Measurements from ENCODE around the gene RCVRN. TPM values are rescaled to one million over a fixed set of nuclear protein-coding genes. Genes with fewer than 3 reads are reported as not detected.

Gene RCVRN
- 0.06 TPM in 1 of 2 replicates, not detected in the other for total RNA-seq (2014; rRNA removed; shearing (Covaris generic))

DNA sequence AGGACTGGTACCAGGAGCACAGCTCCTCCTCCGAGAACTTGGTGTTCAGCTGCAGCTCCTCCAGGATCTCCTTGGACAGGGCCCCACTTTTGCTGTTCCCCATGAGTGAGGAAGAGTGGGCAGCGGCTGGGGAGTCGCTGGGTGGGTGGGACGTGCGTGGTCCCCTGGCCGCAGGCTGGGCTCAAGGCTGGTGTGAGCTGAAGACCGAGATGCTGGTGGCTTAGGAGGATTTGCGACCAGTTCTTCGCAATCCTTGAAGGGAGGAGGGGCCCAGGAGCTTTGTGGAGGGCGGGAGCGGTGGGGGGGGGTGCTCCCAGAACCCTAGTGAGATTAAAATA is at the start of gene RCVRN:
TSS of gene RCVRN (minus strand) at position 194 of the 338 bp plus-strand sequence. CDS start at position 103, 91 bp downstream.
- H3K27ac ChIP-seq: no peak within 1 kb of the TSS
- no peak for DNase-seq
- H3K36me3 ChIP-seq: no peaks in the 10 kb centered on the region
- H3K4me1 ChIP-seq: no peaks in the 10 kb centered on the region
- H3K4me3 ChIP-seq: no peak within 1 kb of the TSS
- no peaks in the 10 kb centered on the region for H3K9me3 ChIP-seq (replicated peaks)
- no peaks in the 10 kb centered on the region for H3K27me3 ChIP-seq

DNA sequence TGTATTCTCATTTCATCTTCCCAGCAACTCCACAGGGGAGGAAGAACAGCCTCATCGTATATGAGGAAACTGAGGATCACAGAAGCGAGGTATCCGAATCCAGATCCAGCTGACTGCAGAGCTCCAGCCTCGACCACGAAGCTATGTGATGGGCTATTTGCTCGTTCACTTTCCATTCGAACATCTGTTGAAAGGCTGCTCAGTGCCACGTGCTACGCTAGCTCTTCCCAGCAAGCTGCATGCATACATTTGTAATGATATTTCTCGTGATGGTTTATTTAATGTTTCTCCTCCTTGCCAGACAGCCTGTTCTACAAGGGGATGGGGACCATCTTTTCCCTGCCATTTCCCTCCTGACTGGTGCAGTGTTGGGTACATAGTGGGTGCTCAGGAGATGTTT is 48.4 kb upstream of the RCVRN start:
- DNase-seq: no peak
- Histone ChIP-seq H3K4me3 (no peak overlapping the region), H3K4me1 (no peaks in the 10 kb centered on the region), H3K9me3 (replicated peaks) (no peaks in the 10 kb centered on the region), H3K36me3 (no peaks in the 10 kb centered on the region), H3K27ac (no peak overlapping the region), H3K27me3 (no peaks in the 10 kb centered on the region)

- no peak for DNase-seq
Observed at GRCh38 chr17:9951803-9952202, 46.7 kb upstream of the RCVRN start.

GRCh38 chr17:9948928-9949327 is 43.9 kb upstream of the RCVRN start:
- Histone ChIP-seq H3K4me1 (no peaks in the 10 kb centered on the region), H3K4me3 (no peak overlapping the region), H3K27ac (no peak overlapping the region), H3K36me3 (no peaks in the 10 kb centered on the region), H3K9me3 (replicated peaks) (no peaks in the 10 kb centered on the region), H3K27me3 (no peaks in the 10 kb centered on the region)
- DNase-seq: no peak

More at GRCh38 chr17:9951803-9952202, 46.7 kb upstream of the RCVRN start:
- Histone ChIP-seq H3K27me3 (no peaks in the 10 kb centered on the region), H3K36me3 (no peaks in the 10 kb centered on the region), H3K4me3 (no peak overlapping the region), H3K4me1 (no peaks in the 10 kb centered on the region), H3K27ac (no peak overlapping the region), H3K9me3 (replicated peaks) (no peaks in the 10 kb centered on the region)

GRCh38 chr17:9944704-9945103 is 39.6 kb upstream of the RCVRN start:
- no peak overlapping the region for H3K4me3 ChIP-seq
- H3K36me3 ChIP-seq: no peaks in the 10 kb centered on the region
- DNase-seq: no peak
- no peaks in the 10 kb centered on the region for H3K9me3 ChIP-seq (replicated peaks)
- no peaks in the 10 kb centered on the region for H3K27me3 ChIP-seq
- H3K4me1 ChIP-seq: no peaks in the 10 kb centered on the region
- no peak overlapping the region for H3K27ac ChIP-seq

- H3K4me1 ChIP-seq: no peaks in the 10 kb centered on the region
- DNase-seq: no peak
Observed at GRCh38 chr17:9943343-9943742, 38.3 kb upstream of the RCVRN start.

DNA sequence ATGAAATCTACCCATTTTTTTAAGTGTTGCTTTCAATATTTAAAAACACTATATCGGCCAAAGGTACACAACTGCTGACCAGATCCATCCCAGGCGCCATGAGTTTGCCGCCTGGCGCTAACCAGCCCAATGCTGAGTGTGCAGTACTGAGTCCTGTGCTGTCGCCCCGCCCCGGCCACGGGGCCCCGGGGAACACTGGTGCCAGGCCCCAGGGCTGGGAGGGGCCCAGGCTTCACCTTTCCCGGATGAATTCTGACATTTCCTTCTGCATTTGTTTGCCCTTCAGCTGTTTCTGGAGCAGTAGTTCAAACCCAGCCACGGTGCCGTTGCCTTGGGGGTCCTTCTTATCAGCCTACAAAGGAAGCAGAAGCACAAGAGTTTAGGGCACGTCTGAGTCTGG is 37.8 kb upstream of the RCVRN start:
- H3K36me3 ChIP-seq: no peaks in the 10 kb centered on the region
- no peaks in the 10 kb centered on the region for H3K9me3 ChIP-seq (replicated peaks)
- no peak for DNase-seq
- H3K27ac ChIP-seq: no peak overlapping the region
- H3K4me1 ChIP-seq: no peaks in the 10 kb centered on the region
- no peaks in the 10 kb centered on the region for H3K27me3 ChIP-seq
- no peak overlapping the region for H3K4me3 ChIP-seq

More at GRCh38 chr17:9943343-9943742, 38.3 kb upstream of the RCVRN start:
- Histone ChIP-seq H3K27me3 (no peaks in the 10 kb centered on the region), H3K9me3 (replicated peaks) (no peaks in the 10 kb centered on the region), H3K36me3 (no peaks in the 10 kb centered on the region), H3K4me3 (no peak overlapping the region), H3K27ac (no peak overlapping the region)

GRCh38 chr17:9941305-9941704 is 36.2 kb upstream of the RCVRN start:
- H3K4me3 ChIP-seq: no peak overlapping the region
- H3K9me3 ChIP-seq (replicated peaks): no peaks in the 10 kb centered on the region
- DNase-seq: no peak
- H3K27ac ChIP-seq: no peak overlapping the region
- no peaks in the 10 kb centered on the region for H3K27me3 ChIP-seq
- H3K36me3 ChIP-seq: no peaks in the 10 kb centered on the region
- no peaks in the 10 kb centered on the region for H3K4me1 ChIP-seq

DNA sequence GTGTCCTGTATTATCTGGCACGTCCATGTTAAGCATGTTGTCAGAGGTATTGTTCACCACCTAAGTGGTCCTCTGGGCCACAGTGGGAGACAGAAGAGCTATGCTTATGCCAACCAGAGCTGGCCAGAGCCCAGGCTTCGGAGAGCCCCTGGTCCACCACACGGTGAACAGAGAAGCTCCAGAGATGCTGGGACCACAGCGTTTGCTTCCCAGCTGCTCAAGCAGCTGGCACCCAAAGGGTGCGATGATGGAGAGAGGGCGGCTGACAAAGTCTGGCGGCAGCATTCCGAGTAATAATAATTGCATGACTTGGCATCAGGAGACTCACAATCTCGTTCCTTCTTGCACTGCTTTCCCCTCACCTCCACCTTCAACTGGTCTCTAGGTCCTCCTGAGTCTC is 35.8 kb upstream of the RCVRN start:
- H3K36me3 ChIP-seq: no peaks in the 10 kb centered on the region
- no peak overlapping the region for H3K4me3 ChIP-seq
- no peaks in the 10 kb centered on the region for H3K9me3 ChIP-seq (replicated peaks)
- H3K4me1 ChIP-seq: no peaks in the 10 kb centered on the region
- no peak for DNase-seq
- no peak overlapping the region for H3K27ac ChIP-seq
- no peaks in the 10 kb centered on the region for H3K27me3 ChIP-seq

GRCh38 chr17:9938764-9939163 is 33.7 kb upstream of the RCVRN start:
- no peak overlapping the region for H3K4me3 ChIP-seq
- no peak overlapping the region for H3K27ac ChIP-seq
- DNase-seq: no peak
- H3K27me3 ChIP-seq: no peaks in the 10 kb centered on the region
- no peaks in the 10 kb centered on the region for H3K4me1 ChIP-seq
- H3K9me3 ChIP-seq (replicated peaks): no peaks in the 10 kb centered on the region
- H3K36me3 ChIP-seq: no peaks in the 10 kb centered on the region

- no peaks in the 10 kb centered on the region for H3K27me3 ChIP-seq
- H3K36me3 ChIP-seq: no peaks in the 10 kb centered on the region
- no peak overlapping the region for H3K27ac ChIP-seq
- no peak for DNase-seq
- no peaks in the 10 kb centered on the region for H3K4me1 ChIP-seq
- no peak overlapping the region for H3K4me3 ChIP-seq
- no peaks in the 10 kb centered on the region for H3K9me3 ChIP-seq (replicated peaks)
Observed at GRCh38 chr17:9937901-9938300, 32.8 kb upstream of the RCVRN start.

DNA sequence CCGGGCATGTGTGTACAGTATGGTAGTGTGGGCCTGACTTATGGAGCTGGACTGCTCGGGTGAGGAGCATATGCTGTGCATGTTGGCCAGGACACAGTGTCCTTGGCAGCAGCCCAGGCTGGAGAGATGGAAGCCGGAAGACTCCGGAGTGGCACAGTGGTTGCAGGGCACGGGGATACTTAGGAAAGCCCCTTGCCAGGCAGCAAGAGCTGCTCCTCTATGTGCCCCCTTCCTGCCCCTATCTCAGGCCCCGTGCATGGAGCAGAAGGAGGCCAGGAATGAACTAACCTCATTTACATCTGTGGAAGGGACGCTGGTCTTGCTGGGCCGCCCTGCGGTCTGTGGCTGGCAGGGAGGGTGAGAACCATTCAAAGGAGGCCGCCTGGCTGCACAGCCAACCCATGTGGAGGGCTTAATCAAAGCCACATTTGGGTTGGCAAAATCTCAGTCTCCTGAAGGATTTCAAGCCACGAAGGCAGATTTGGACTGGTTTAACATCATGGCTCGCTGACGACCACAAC is 32.2 kb upstream of the RCVRN start:
- no peak for DNase-seq
- no peak overlapping the region for H3K4me3 ChIP-seq
- no peaks in the 10 kb centered on the region for H3K36me3 ChIP-seq
- no peak overlapping the region for H3K27ac ChIP-seq
- H3K27me3 ChIP-seq: no peaks in the 10 kb centered on the region
- H3K9me3 ChIP-seq (replicated peaks): no peaks in the 10 kb centered on the region
- no peaks in the 10 kb centered on the region for H3K4me1 ChIP-seq

DNA sequence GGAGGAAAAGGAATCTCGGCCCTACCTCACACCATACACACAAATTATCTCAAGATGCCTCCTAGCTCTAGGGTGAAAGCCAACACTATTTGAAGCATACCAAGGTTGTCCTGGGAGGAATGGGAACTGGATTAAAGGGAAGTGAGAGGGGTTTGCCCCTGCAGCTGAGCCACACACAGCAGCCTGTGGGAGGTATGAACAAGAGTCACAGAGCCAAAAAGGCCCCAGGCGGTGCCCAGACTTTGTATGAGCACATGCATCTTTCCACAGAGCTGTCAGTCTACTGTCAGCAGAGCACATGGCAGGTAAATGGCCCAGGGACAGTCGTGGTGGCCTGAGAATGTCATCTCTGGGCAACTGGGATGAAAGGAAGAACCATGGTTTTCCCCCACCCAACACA is 31.0 kb upstream of the RCVRN start:
- Histone ChIP-seq H3K27ac (no peak overlapping the region), H3K4me3 (no peak overlapping the region), H3K27me3 (no peaks in the 10 kb centered on the region), H3K36me3 (no peaks in the 10 kb centered on the region), H3K9me3 (replicated peaks) (no peaks in the 10 kb centered on the region), H3K4me1 (no peaks in the 10 kb centered on the region)
- no peak for DNase-seq

DNA sequence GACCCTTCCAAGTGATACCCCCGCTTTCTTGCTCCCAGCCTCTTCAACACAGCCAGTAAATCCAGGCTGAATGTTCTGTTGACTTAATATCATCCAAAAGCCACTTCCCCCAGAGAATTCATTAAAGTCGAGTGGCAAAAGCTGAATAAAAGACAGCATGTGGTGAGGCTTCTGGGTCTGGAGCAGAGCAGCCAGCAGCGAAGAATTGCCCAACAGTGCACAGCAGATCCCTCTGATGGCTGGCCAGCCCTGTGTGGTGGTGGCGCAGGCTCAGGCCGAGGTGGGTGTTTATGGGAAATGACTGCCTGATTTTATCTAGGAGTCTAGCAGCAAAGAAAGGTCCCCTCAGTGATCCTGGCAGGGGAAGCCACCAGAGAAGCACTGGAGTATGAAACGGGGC is 30.3 kb upstream of the RCVRN start:
- H3K36me3 ChIP-seq: no peaks in the 10 kb centered on the region
- H3K4me1 ChIP-seq: no peaks in the 10 kb centered on the region
- no peaks in the 10 kb centered on the region for H3K27me3 ChIP-seq
- no peaks in the 10 kb centered on the region for H3K9me3 ChIP-seq (replicated peaks)
- H3K27ac ChIP-seq: no peak overlapping the region
- H3K4me3 ChIP-seq: no peak overlapping the region
- DNase-seq: no peak

DNA sequence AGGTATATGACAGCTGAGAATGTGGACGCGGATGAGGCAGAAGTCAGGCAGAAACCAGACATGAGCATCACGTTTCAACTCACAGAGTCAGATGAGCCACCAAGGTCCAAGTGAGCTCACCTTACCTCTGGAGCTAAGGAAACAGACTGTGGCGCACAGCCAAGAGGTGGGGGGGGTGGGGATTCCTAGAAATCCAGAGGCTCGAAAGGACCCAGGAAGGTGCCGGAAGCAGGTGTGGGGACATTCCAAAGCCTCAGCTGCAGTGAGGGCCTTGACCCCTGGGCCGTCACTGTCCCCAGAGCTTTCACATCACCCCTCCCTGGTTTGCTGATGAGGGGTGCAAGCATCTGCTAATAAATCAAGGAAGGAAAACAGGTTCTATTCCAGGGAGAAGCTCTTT is 29.3 kb upstream of the RCVRN start:
- no peaks in the 10 kb centered on the region for H3K9me3 ChIP-seq (replicated peaks)
- H3K4me3 ChIP-seq: no peak overlapping the region
- H3K27ac ChIP-seq: no peak overlapping the region
- H3K27me3 ChIP-seq: no peaks in the 10 kb centered on the region
- H3K36me3 ChIP-seq: no peaks in the 10 kb centered on the region
- DNase-seq: no peak
- no peaks in the 10 kb centered on the region for H3K4me1 ChIP-seq

- Histone ChIP-seq H3K27ac (no peak overlapping the region), H3K4me1 (no peaks in the 10 kb centered on the region), H3K9me3 (replicated peaks) (no peaks in the 10 kb centered on the region), H3K27me3 (no peaks in the 10 kb centered on the region), H3K4me3 (no peak overlapping the region), H3K36me3 (no peaks in the 10 kb centered on the region)
- no peak for DNase-seq
Observed at GRCh38 chr17:9932491-9932890, 27.4 kb upstream of the RCVRN start.

All from SJCRH30 (cell line).